ENCODE measurements around the gene PPP2R3A.
"Not testable (repeated sequence)": the region's sequence is repeated elsewhere in the genome, so short reads cannot be mapped to it uniquely, and the experiment has no call there.

PPP2R3A gene

GRCh38 chr3:136085067-136085466 is 119.5 kb downstream of the PPP2R3A start:
- H3K4ac ChIP-seq (ENCODE audit: low read depth in 1 of 2, low read length in 2 of 2); H2AFZ ChIP-seq (ENCODE audit: low read depth, low read length); H3K79me1 ChIP-seq (replicated peaks; ENCODE audit: low read length, poor library complexity, severe bottlenecking); H3K23ac ChIP-seq (ENCODE audit: low read length in 2 of 2); H2AK5ac ChIP-seq (ENCODE audit: low read length, severe bottlenecking); H3K27me3 ChIP-seq (ENCODE audit: control insufficient read depth in 1 of 2, insufficient read depth in 1 of 2, low read length in 2 of 2); H2BK12ac ChIP-seq (ENCODE audit: low read length in 2 of 2); H3K9ac ChIP-seq (ENCODE audit: low read length); H3K4me1 ChIP-seq (ENCODE audit: control insufficient read depth, insufficient read depth, low read depth, low read length); H2BK120ac ChIP-seq (ENCODE audit: low read depth, low read length); H3K4me2 ChIP-seq (ENCODE audit: low read length, poor library complexity, severe bottlenecking); H2BK5ac ChIP-seq (ENCODE audit: low read depth, low read length, poor library complexity, severe bottlenecking); H3K14ac ChIP-seq (ENCODE audit: low read length in 2 of 2); H4K8ac ChIP-seq (ENCODE audit: low read length); H4K91ac ChIP-seq (ENCODE audit: low read length); H2BK15ac ChIP-seq (ENCODE audit: low read depth, poor library complexity, severe bottlenecking); H3K27ac ChIP-seq (ENCODE audit: low read length, poor library complexity, severe bottlenecking); H3K4me3 ChIP-seq (ENCODE audit: insufficient read depth in 1 of 2, low read depth in 1 of 2, low read length in 2 of 2); DNase-seq; H3K9me3 ChIP-seq (ENCODE audit: control insufficient read depth, low read length): not testable (repeated sequence)
- Histone ChIP-seq H3K18ac (ENCODE audit: low read depth in 1 of 2, low read length in 2 of 2) (peak overlapping the region in 1 of 2 experiments; percentile 12), H3K36me3 (ENCODE audit: control insufficient read depth in 1 of 2, insufficient read depth in 2 of 2, low read depth in 1 of 2, low read length in 2 of 2) (peaks cover 25 to 79% of the 10 kb centered on the region in 2 experiments)
- WGBS, result 98% methylated on average over 3 of the region's 3 CpGs

- H3K79me1 ChIP-seq (replicated peaks; ENCODE audit: low read length, poor library complexity, severe bottlenecking), result peaks cover 2% of the 10 kb centered on the region
- H3K4ac ChIP-seq (ENCODE audit: low read depth in 1 of 2, low read length in 2 of 2), result no peak overlapping the region
- H2BK12ac ChIP-seq (ENCODE audit: low read length in 2 of 2), result no peak overlapping the region
- no peak overlapping the region for H2BK120ac ChIP-seq (ENCODE audit: low read depth, low read length)
- no peak overlapping the region for H2BK5ac ChIP-seq (ENCODE audit: low read depth, low read length, poor library complexity, severe bottlenecking)
- no peak overlapping the region for H4K8ac ChIP-seq (ENCODE audit: low read length)
- no peak overlapping the region for H2BK15ac ChIP-seq (ENCODE audit: low read depth, poor library complexity, severe bottlenecking)
- no peak overlapping the region for H3K4me3 ChIP-seq (ENCODE audit: insufficient read depth in 1 of 2, low read depth in 1 of 2, low read length in 2 of 2)
- no peak overlapping the region for H2AFZ ChIP-seq (ENCODE audit: low read depth, low read length)
- H3K27ac ChIP-seq (ENCODE audit: low read length, poor library complexity, severe bottlenecking), result no peak overlapping the region
- no peak overlapping the region for H4K91ac ChIP-seq (ENCODE audit: low read length)
- H3K14ac ChIP-seq (ENCODE audit: low read length in 2 of 2), result no peak overlapping the region
- H3K9ac ChIP-seq (ENCODE audit: low read length), result no peak overlapping the region
- 96% methylated on average over 3 of the region's 4 CpGs for WGBS
- no peak for DNase-seq
- no peak overlapping the region for H3K18ac ChIP-seq (ENCODE audit: low read depth in 1 of 2, low read length in 2 of 2)
- no peaks in the 10 kb centered on the region for H3K9me3 ChIP-seq (ENCODE audit: control insufficient read depth, low read length)
- no peak overlapping the region for H2AK5ac ChIP-seq (ENCODE audit: low read length, severe bottlenecking)
- peaks cover 6 to 71% of the 10 kb centered on the region in 2 experiments for H3K36me3 ChIP-seq (ENCODE audit: control insufficient read depth in 1 of 2, insufficient read depth in 2 of 2, low read depth in 1 of 2, low read length in 2 of 2)
- H3K23ac ChIP-seq (ENCODE audit: low read length in 2 of 2), result no peak overlapping the region
- no peaks in the 10 kb centered on the region for H3K27me3 ChIP-seq (ENCODE audit: control insufficient read depth in 1 of 2, insufficient read depth in 1 of 2, low read length in 2 of 2)
- H3K4me1 ChIP-seq (ENCODE audit: control insufficient read depth, insufficient read depth, low read depth, low read length), result no peaks in the 10 kb centered on the region
- no peak overlapping the region for H3K4me2 ChIP-seq (ENCODE audit: low read length, poor library complexity, severe bottlenecking)
Observed at GRCh38 chr3:136093771-136094170, 128.2 kb downstream of the PPP2R3A start.

GRCh38 chr3:136105044-136105443 is 139.5 kb downstream of the PPP2R3A start:
- Histone ChIP-seq H2AFZ (ENCODE audit: low read depth, low read length) (no peak overlapping the region), H3K23ac (ENCODE audit: low read length in 2 of 2) (no peak overlapping the region), H3K4me3 (ENCODE audit: insufficient read depth in 1 of 2, low read depth in 1 of 2, low read length in 2 of 2) (no peak overlapping the region), H3K18ac (ENCODE audit: low read depth in 1 of 2, low read length in 2 of 2) (no peak overlapping the region), H3K9me3 (ENCODE audit: control insufficient read depth, low read length) (no peaks in the 10 kb centered on the region), H2BK120ac (ENCODE audit: low read depth, low read length) (no peak overlapping the region), H3K79me1 (replicated peaks; ENCODE audit: low read length, poor library complexity, severe bottlenecking) (peaks cover 4% of the 10 kb centered on the region), H3K36me3 (ENCODE audit: control insufficient read depth in 1 of 2, insufficient read depth in 2 of 2, low read depth in 1 of 2, low read length in 2 of 2) (peaks cover 12 to 63% of the 10 kb centered on the region in 2 experiments), H2BK5ac (ENCODE audit: low read depth, low read length, poor library complexity, severe bottlenecking) (no peak overlapping the region), H3K9ac (ENCODE audit: low read length) (no peak overlapping the region), H3K27me3 (ENCODE audit: control insufficient read depth in 1 of 2, insufficient read depth in 1 of 2, low read length in 2 of 2) (no peaks in the 10 kb centered on the region), H3K14ac (ENCODE audit: low read length in 2 of 2) (no peak overlapping the region), H3K4me1 (ENCODE audit: control insufficient read depth, insufficient read depth, low read depth, low read length) (no peaks in the 10 kb centered on the region), H3K27ac (ENCODE audit: low read length, poor library complexity, severe bottlenecking) (no peak overlapping the region), H2BK15ac (ENCODE audit: low read depth, poor library complexity, severe bottlenecking) (no peak overlapping the region), H3K4ac (ENCODE audit: low read depth in 1 of 2, low read length in 2 of 2) (no peak overlapping the region), H4K91ac (ENCODE audit: low read length) (no peak overlapping the region), H3K4me2 (ENCODE audit: low read length, poor library complexity, severe bottlenecking) (no peak overlapping the region), H4K8ac (ENCODE audit: low read length) (no peak overlapping the region), H2BK12ac (ENCODE audit: low read length in 2 of 2) (no peak overlapping the region), H2AK5ac (ENCODE audit: low read length, severe bottlenecking) (no peak overlapping the region)
- DNase-seq, result no peak
- WGBS, result 98% methylated on average over 4 of the region's 4 CpGs

GRCh38 chr3:136106101-136106500 is 140.6 kb downstream of the PPP2R3A start:
- H3K4me2 ChIP-seq (ENCODE audit: low read length, poor library complexity, severe bottlenecking), result no peak overlapping the region
- H3K4me3 ChIP-seq (ENCODE audit: insufficient read depth in 1 of 2, low read depth in 1 of 2, low read length in 2 of 2), result no peak overlapping the region
- WGBS, result 100% methylated on average over 5 of the region's 6 CpGs
- no peak overlapping the region for H3K4ac ChIP-seq (ENCODE audit: low read depth in 1 of 2, low read length in 2 of 2)
- no peak overlapping the region for H2BK5ac ChIP-seq (ENCODE audit: low read depth, low read length, poor library complexity, severe bottlenecking)
- no peak overlapping the region for H2AFZ ChIP-seq (ENCODE audit: low read depth, low read length)
- H2BK15ac ChIP-seq (ENCODE audit: low read depth, poor library complexity, severe bottlenecking), result no peak overlapping the region
- no peak overlapping the region for H3K14ac ChIP-seq (ENCODE audit: low read length in 2 of 2)
- no peak overlapping the region for H3K23ac ChIP-seq (ENCODE audit: low read length in 2 of 2)
- peaks cover 9 to 70% of the 10 kb centered on the region in 2 experiments for H3K36me3 ChIP-seq (ENCODE audit: control insufficient read depth in 1 of 2, insufficient read depth in 2 of 2, low read depth in 1 of 2, low read length in 2 of 2)
- no peaks in the 10 kb centered on the region for H3K27me3 ChIP-seq (ENCODE audit: control insufficient read depth in 1 of 2, insufficient read depth in 1 of 2, low read length in 2 of 2)
- no peaks in the 10 kb centered on the region for H3K9me3 ChIP-seq (ENCODE audit: control insufficient read depth, low read length)
- peaks cover 2% of the 10 kb centered on the region for H3K79me1 ChIP-seq (replicated peaks; ENCODE audit: low read length, poor library complexity, severe bottlenecking)
- no peak overlapping the region for H3K18ac ChIP-seq (ENCODE audit: low read depth in 1 of 2, low read length in 2 of 2)
- no peak overlapping the region for H2BK12ac ChIP-seq (ENCODE audit: low read length in 2 of 2)
- no peak for DNase-seq
- H3K9ac ChIP-seq (ENCODE audit: low read length), result no peak overlapping the region
- no peak overlapping the region for H2BK120ac ChIP-seq (ENCODE audit: low read depth, low read length)
- no peak overlapping the region for H4K8ac ChIP-seq (ENCODE audit: low read length)
- no peak overlapping the region for H2AK5ac ChIP-seq (ENCODE audit: low read length, severe bottlenecking)
- H3K4me1 ChIP-seq (ENCODE audit: control insufficient read depth, insufficient read depth, low read depth, low read length), result no peaks in the 10 kb centered on the region
- H3K27ac ChIP-seq (ENCODE audit: low read length, poor library complexity, severe bottlenecking), result no peak overlapping the region
- H4K91ac ChIP-seq (ENCODE audit: low read length), result no peak overlapping the region

Data from mesenchymal stem cell (in vitro differentiated cells and primary cell).